Prostate gland (tissue), 2 donors: Measurements from ENCODE around the gene PTGS2. TPM values are rescaled to one million over a fixed set of nuclear protein-coding genes. Genes with fewer than 3 reads are reported as not detected.

ENCODE experiments used
- DNase-seq: peaks from one replicate; pipeline ENCODE4 v3.0.0-alpha.2; 2019; ENCODE audit warnings: low spot score
- H3K27ac ChIP-seq, 2 donors: fragments of 200-600 bp; sonication (generic); 2 replicates each; pipeline ENCODE4 v1.5.1; 2017 to 2019
- H3K27me3 ChIP-seq: fragments of 200-600 bp; sonication (generic); replicated peaks from 2 replicates; pipeline ENCODE4 v1.5.1; 2019; ENCODE audit not compliant: insufficient read depth
- H3K36me3 ChIP-seq, 2 donors: fragments of 200-600 bp; sonication (generic); 1 replicate in 1 of 2; 2 replicates in 1 of 2; pipeline versions ENCODE4 v1.5.1 to v1.8.1; 2017 to 2019
- H3K4me1 ChIP-seq: fragments of 200-600 bp; sonication (generic); replicated peaks from 2 replicates; pipeline ENCODE4 v1.5.1; 2019
- H3K4me3 ChIP-seq, 2 donors: fragments of 200-600 bp; sonication (generic); 2 replicates each; pipeline ENCODE4 v1.5.1; 2017 to 2019
- H3K9me3 ChIP-seq: fragments of 200-600 bp; sonication (generic); 2 replicates; pipeline ENCODE4 v1.5.1; 2017
- POLR2A ChIP-seq: fragments of 450-650 bp; IDR thresholded peaks from one replicate; pipeline ENCODE4 v1.6.1; 2016; ENCODE audit warnings: antibody characterized with exemption, mild to moderate bottlenecking
- POLR2AphosphoS5 ChIP-seq: sonication (generic); formaldehyde crosslinking; IDR thresholded peaks from one replicate; pipeline ENCODE4 v1.6.1; 2017; ENCODE audit warnings: antibody characterized with exemption
- WGBS: methylation state at CpG from one replicate; pipeline ENCODE4 v1.1.5; 2018; 5-methylcytosine and 5-hydroxymethylcytosine counted together
- intact Hi-C: fragments of 100-400 bp; cut with DNase I; formaldehyde crosslinking; loops from one replicate; pipeline ENCODE4 v1.14.2; 2022
- total RNA-seq, 2 donors: library from RNA; depleted of rRNA; stranded (reverse); fragments of >200 nt; gene quantifications; one replicate each; pipeline ENCODE4 v1.1.0, GENCODE V29; 2016
- TF ChIP-seq, protein P1 (sequence below), 4 experiments: fragments of 200-600 bp in 2 of 4; fragments of 450-650 bp in 2 of 4; sonication (generic) in 2 of 4; IDR thresholded peaks; 1 replicate in 3 of 4; 2 replicates in 1 of 4; pipeline ENCODE4 v1.5.1; 2016 to 2019; ENCODE audit warnings: antibody characterized with exemption in 4 of 4, mild to moderate bottlenecking in 2 of 4, moderate library complexity in 2 of 4

PTGS2 gene
- total RNA-seq, 2 donors from 2014 or later = 11.2 to 14.3 TPM

DNA sequence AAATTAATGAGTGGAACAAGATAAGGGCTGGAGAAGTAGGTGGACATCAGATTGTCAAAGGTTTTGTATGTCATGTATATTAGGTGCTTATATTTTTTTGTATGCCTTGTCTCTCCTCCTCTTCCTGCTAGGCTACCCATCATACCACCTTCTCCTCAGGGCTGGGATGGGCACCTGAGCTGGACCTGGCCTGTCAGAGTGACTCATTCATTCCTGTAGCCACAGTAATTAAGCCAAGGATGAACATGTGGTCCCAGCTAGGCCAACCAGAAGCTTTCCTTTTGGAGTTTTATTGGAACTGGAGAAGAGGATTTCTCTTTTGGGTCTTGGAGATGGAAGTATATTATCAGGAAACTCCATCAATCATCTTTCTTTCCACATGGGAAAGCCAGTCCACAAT lies 21.2 kb downstream of the PTGS2 start:
- no peak for DNase-seq
- Histone ChIP-seq H3K4me3 (no peak overlapping the region), H3K27me3 (no peaks in the 10 kb centered on the region), H3K36me3 (no peaks in the 10 kb centered on the region), H3K9me3 (no peaks in the 10 kb centered on the region), H3K27ac (no peak overlapping the region), H3K4me1 (no peaks in the 10 kb centered on the region)
- TF ChIP-seq POLR2A (no peak), POLR2AphosphoS5 (no peak)
- TF ChIP-seq, protein P1, sequence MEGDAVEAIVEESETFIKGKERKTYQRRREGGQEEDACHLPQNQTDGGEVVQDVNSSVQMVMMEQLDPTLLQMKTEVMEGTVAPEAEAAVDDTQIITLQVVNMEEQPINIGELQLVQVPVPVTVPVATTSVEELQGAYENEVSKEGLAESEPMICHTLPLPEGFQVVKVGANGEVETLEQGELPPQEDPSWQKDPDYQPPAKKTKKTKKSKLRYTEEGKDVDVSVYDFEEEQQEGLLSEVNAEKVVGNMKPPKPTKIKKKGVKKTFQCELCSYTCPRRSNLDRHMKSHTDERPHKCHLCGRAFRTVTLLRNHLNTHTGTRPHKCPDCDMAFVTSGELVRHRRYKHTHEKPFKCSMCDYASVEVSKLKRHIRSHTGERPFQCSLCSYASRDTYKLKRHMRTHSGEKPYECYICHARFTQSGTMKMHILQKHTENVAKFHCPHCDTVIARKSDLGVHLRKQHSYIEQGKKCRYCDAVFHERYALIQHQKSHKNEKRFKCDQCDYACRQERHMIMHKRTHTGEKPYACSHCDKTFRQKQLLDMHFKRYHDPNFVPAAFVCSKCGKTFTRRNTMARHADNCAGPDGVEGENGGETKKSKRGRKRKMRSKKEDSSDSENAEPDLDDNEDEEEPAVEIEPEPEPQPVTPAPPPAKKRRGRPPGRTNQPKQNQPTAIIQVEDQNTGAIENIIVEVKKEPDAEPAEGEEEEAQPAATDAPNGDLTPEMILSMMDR (IDR thresholded peaks at IDR 0.05) = no peak
- intact Hi-C loops = no loop called here

DNA sequence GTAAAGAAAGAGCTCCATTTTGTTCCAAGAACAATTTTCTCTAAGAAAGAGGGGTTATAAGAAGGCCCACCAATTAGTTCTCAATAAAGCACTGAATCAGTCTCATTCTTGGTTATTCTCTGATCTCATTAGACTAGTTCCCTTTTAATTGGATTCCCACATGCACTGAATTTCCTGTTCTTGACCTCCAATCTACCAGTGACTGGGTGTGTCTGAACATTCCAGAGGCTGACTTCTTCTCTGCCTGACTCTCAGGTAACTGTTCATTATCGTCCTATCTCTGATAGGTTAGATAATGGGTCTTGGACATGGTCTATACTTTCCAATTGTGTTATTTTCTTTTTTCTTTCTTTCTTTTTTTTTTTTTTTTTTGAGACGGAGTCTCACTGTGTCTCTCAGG lies 22.7 kb downstream of the PTGS2 start:
- Histone ChIP-seq H3K9me3 (no peaks in the 10 kb centered on the region), H3K27me3 (no peaks in the 10 kb centered on the region), H3K36me3 (no peaks in the 10 kb centered on the region), H3K4me3 (no peak overlapping the region), H3K27ac (no peak overlapping the region), H3K4me1 (no peaks in the 10 kb centered on the region)
- no peak for DNase-seq
- WGBS = 96% methylated on average over 2 of the region's 2 CpGs
- TF ChIP-seq, protein P1 (IDR thresholded peaks at IDR 0.05) = no peak
- TF ChIP-seq POLR2AphosphoS5 (no peak), POLR2A (no peak)
- intact Hi-C loops = no loop called here

DNA sequence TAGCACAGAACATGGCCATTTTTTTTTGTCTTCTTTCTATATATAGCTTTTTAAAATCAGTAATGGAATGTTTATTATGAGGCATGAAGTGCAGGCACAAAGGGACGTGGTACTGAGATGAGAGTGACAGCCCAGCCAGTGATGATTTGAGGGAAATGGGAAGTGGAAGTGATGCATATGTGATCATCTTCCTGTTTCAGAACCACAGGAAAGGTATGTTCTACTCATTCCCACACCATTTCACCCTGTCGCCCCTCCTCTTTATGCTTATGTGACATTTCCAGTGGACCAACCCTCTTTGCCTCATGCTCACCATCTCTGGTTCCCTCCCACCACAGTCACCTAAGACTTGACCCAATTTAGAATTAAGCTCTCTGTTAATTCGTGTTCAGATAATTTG lies 24.3 kb downstream of the PTGS2 start:
- Histone ChIP-seq H3K9me3 (no peaks in the 10 kb centered on the region), H3K27me3 (no peaks in the 10 kb centered on the region), H3K27ac (no peak overlapping the region), H3K36me3 (no peaks in the 10 kb centered on the region), H3K4me3 (no peak overlapping the region), H3K4me1 (no peaks in the 10 kb centered on the region)
- 76% methylated on average over 3 of the region's 3 CpGs for WGBS
- TF ChIP-seq POLR2A = no peak
- DNase-seq = no peak
- intact Hi-C loops = no loop called here

DNA sequence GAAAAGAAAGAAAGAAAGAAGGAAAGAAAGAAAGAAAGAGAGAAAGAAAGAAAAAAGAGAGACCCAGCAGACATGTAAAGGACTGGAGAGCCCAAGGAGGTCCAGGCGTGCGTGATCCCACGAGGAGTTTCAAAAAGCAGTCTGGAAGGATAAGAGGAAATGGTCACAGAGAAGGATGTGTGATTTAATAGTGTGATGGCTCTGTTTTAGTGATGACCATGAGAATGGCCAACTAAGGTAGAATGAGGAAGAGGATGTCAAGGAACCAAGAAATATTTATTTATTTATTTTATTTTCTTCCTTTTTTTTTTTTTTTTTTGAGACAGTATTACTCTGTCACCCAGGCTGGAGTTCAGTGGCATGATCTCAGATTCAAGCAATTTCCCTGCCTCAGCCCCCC lies 25.5 kb downstream of the PTGS2 start:
- no peak for DNase-seq
- Histone ChIP-seq H3K36me3 (no peaks in the 10 kb centered on the region), H3K9me3 (no peaks in the 10 kb centered on the region), H3K27ac (no peak overlapping the region), H3K27me3 (no peaks in the 10 kb centered on the region), H3K4me1 (no peaks in the 10 kb centered on the region), H3K4me3 (no peak overlapping the region)
- WGBS = 90% methylated on average over 3 of the region's 3 CpGs
- intact Hi-C loops = no loop called here
- TF ChIP-seq POLR2A = no peak
- TF ChIP-seq, protein P1 (IDR thresholded peaks at IDR 0.05) = no peak

DNA sequence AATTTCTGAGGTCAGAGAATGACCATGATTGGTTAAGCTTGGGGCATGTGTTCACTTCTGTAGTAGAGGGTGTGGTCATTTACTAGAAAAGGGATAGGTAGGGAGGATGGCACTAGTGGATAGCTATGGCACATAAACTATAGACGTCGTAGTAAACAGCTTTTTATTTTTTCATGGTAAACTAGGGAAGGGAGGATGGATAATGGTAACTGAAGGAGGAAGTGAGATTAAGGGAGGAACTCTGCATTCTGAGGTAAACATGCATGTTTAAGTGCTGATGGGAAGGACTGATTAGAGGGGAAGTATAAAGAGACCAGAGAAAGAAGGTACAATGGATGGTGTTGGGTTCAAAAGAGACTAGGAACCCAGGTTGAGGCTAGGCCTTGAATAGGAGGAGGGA lies 26.9 kb downstream of the PTGS2 start:
- H3K4me1 ChIP-seq = no peaks in the 10 kb centered on the region
- TF ChIP-seq POLR2AphosphoS5 = no peak
- no peak for TF ChIP-seq POLR2A
- TF ChIP-seq, protein P1 (IDR thresholded peaks at IDR 0.05) = no peak
- no peak overlapping the region for H3K4me3 ChIP-seq
- no peak overlapping the region for H3K27ac ChIP-seq
- no peak for DNase-seq
- no peaks in the 10 kb centered on the region for H3K9me3 ChIP-seq
- 86% methylated on average over 2 of the region's 2 CpGs for WGBS
- no peaks in the 10 kb centered on the region for H3K36me3 ChIP-seq
- H3K27me3 ChIP-seq = no peaks in the 10 kb centered on the region
- intact Hi-C loops = no loop called here
